ENCODE results near the gene SSBP1.
"Not testable (repeated sequence)": the region's sequence is repeated elsewhere in the genome, so short reads cannot be mapped to it uniquely, and the experiment has no call there.

SSBP1 gene

DNA sequence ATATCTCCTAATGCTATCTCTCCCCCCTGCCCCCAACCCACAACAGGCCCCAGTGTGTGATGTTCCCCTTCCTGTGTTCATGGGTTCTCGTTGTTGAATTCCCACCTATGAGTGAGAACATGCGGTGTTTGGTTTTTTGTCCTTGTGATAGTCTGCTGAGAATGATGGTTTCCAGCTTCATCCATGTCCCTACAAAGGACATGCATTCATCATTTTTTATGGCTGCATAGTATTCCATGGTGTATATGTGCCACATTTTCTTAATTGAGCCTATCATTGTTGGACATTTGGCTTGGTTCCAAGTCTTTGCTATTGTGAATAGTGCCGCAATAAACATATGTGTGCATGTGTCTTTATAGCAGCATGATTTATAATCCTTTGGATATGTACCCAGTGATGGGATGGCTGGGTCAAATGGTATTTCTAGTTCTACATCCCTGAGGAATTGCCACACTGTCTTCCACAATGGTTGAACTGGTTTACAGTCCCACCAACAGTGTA lies 32.0 kb downstream of the SSBP1 start:
- not testable (repeated sequence) for DNase-seq (ENCODE audit: low spot score)

DNA sequence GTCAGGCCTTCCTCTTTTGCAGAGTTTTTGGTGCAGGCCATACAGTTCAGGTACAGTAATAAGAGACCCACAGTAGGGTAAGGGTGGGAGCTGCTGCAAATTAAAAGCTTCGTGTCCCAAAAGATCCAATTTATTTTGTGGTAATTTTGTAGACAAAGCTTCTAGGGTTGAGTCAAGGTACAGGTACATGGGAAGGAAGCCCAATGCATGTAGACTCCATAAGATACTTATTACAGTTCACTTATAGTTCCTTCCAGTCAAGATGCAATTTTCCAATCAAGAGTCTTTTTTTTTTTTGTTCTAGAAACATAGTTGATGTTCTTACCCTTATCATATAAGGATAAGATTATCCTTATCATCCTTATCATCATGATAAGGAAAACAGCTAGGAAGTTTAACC lies 38.2 kb downstream of the SSBP1 start, which contains the start of gene TAS2R4:
TSS of gene TAS2R4 (plus strand) at position 301 of the 400 bp plus-strand sequence. CDS start 1,815 bp downstream, outside the sequence.
- no peak for DNase-seq (ENCODE audit: low spot score)

DNA sequence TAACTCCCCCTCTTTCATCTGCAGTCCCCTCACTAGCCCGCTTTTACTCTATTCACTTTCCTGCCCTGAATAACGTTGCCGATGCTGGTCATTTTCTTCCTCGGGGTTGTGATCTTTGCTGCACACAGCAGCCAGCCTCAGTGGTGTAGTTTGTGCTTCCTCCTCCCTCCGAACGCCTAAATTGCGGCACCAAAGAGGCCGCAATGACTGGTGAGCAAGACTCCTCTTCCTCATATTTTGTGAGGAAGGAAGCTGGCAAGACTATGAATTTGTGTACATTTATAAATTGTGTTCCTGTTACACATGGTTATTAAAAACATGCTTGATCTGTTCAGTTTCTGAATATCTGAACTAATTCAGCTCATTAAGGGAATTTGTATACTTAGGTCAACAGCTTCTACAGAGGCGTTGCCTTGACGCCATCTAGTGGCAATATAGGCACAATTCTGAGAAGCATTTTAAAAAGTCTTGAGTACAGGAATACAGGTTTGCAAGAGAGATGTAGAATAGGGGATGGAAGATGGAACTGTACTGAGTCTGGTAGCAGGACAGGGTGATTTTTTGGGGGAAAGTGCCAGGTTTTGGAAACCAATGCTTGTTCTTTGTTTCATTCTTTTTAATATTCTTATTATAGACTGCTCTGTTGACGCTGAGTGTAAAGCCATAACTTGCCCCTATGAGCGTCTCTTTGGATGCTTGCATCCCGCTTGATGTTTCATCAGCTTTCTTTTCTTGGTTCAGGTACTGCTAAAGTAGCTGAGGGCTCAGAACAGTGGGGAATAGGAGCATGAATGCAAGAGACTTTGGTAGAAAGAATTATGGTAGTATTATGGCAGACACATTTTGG lies 47.8 kb downstream of the SSBP1 start:
- DNase-seq (ENCODE audit: low spot score): peak; percentile 42

DNA sequence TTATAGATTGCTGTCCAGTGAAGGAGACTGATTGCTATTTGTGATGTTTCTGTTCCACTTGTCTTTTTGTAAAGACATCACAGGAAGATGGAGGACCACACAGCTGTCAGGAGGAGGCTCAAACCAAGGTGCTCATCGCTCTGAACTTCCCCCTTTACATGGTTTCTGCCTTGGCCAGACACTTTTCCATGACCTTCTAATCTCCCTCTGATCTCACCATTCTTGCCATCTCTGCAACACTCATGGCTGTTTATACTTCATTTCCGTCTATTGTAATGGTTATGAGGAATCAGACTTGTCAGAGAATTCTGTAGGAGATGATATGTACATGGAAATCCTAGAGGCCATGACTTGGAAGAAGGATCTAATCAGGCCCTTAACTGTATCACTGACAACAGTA lies 50.1 kb downstream of the SSBP1 start:
- DNase-seq (ENCODE audit: low spot score): no peak

DNA sequence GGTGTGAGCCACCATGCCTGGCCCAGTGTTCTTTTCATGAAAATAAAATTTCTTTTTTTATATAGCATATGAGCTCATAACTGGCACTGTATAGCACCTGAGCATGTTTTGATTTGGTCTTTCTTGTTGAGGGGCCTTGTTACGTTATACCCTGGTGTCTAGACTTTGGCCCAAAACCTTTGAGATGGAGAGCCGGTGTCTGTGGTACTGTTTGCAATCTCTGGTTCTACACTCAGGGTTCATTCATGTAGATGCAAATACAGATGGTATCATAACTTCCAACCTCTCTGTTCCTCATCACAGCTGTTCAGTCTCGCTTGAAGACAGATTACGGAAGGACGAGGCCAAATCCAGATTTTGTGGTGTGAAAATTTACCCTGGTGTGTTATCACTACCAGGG lies 51.8 kb downstream of the SSBP1 start, which contains the start of gene TAS2R5:
TSS of gene TAS2R5 (plus strand) at position 301 of the 400 bp plus-strand sequence. CDS start 145 bp downstream, outside the sequence.
- DNase-seq (ENCODE audit: low spot score): no peak

DNA sequence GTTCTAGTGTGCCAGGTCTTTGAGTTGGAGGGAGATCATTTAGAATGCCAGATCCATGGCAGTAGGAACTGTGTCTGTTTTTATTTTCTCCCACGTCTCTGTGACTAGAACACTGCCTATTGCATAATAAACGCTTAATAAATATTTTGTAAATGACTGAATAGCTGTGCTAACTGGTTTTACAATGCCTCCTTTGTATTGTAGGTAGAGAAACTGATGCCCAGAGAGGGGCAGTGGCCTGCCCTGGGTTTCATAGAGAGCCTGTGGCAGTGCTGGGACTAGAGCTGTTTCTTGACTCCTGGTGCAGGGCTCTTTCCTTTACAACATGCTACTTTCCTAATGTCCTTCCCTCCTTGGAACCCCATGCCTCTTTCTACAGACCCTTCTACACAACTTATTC lies 54.4 kb downstream of the SSBP1 start:
- DNase-seq (ENCODE audit: low spot score): no peak

Measured in germinal center (tissue), 1 donor.